K562 (cell line): ENCODE measurements around the gene RAB3D. TPM values are rescaled to one million over a fixed set of nuclear protein-coding genes. Genes with fewer than 3 reads are reported as not detected.
A peak's percentile ranks its signal among the peaks of the same experiment; 100 is the strongest.

Experiments
- BCOR ChIP-seq: fragments of 450-650 bp; IDR thresholded peaks from 2 replicates; pipeline ENCODE4 v1.6.1; 2016
- CC2D1A ChIP-seq: fragments of 450-650 bp; IDR thresholded peaks from 2 replicates; pipeline ENCODE4 v1.6.1; 2017; ENCODE audit warnings: mild to moderate bottlenecking
- CTBP1 ChIP-seq: fragments of 450-650 bp; IDR thresholded peaks from 2 replicates; pipeline ENCODE4 v1.6.1; 2016; ENCODE audit warnings: borderline replicate concordance
- E2F1 ChIP-seq: sonication (generic); formaldehyde crosslinking; IDR thresholded peaks from 2 replicates; pipeline ENCODE4 v1.8.1; 2023; ENCODE audit warnings: mild to moderate bottlenecking, missing genetic modification reagents, moderate library complexity
- E4F1 ChIP-seq: fragments of 250-450 bp; sonication (Bioruptor Pico); IDR thresholded peaks from 2 replicates; pipeline ENCODE4 v1.5.0; 2021; ENCODE audit warnings: mild to moderate bottlenecking, borderline replicate concordance
- EHMT2 ChIP-seq: fragments of 450-650 bp; IDR thresholded peaks from 2 replicates; pipeline ENCODE4 v1.6.1; 2018; ENCODE audit warnings: antibody characterized with exemption
- ELF1 ChIP-seq: fragments of 200-800 bp; sonication (Bioruptor generic); IDR thresholded peaks from 2 replicates; pipeline ENCODE4 v1.6.1; 2016; ENCODE audit warnings: missing genetic modification characterization, missing compliant biosample characterization
- HEY1 ChIP-seq: fragments of 250-450 bp; sonication (Bioruptor Pico); IDR thresholded peaks from 2 replicates; pipeline ENCODE4 v1.5.0; 2020; ENCODE audit warnings: mild to moderate bottlenecking, moderate library complexity, borderline replicate concordance
- HNRNPUL1 ChIP-seq: fragments of 200-400 bp; formaldehyde crosslinking; IDR thresholded peaks from 2 replicates; pipeline ENCODE4 v1.6.1; 2017; ENCODE audit warnings: low read length
- ILK ChIP-seq: fragments of 450-650 bp; IDR thresholded peaks from 2 replicates; pipeline ENCODE4 v1.6.1; 2016; ENCODE audit warnings: missing genetic modification characterization, low read depth, mild to moderate bottlenecking, missing compliant biosample characterization, moderate library complexity, borderline replicate concordance
- KAT8 ChIP-seq: fragments of 450-650 bp; IDR thresholded peaks from 2 replicates; pipeline ENCODE4 v1.6.1; 2016; ENCODE audit warnings: low read depth, mild to moderate bottlenecking
- MLLT1 ChIP-seq, 2 experiments: fragments of 450-650 bp; IDR thresholded peaks; 2 replicates each; pipeline ENCODE4 v1.6.1; 2016
- SAFB2 ChIP-seq: fragments of 200-400 bp; formaldehyde crosslinking; IDR thresholded peaks from 2 replicates; pipeline ENCODE4 v1.6.1; 2018; ENCODE audit warnings: borderline replicate concordance, low read length, low read depth, moderate library complexity; ENCODE audit not compliant: severe bottlenecking
- ZNF512 ChIP-seq: IDR thresholded peaks from 2 replicates; pipeline ENCODE4 v1.6.1; 2016; ENCODE audit warnings: missing genetic modification characterization, missing compliant biosample characterization
- ZNF586 ChIP-seq: fragments of 450-650 bp; formaldehyde crosslinking; conservative IDR thresholded peaks from 2 replicates; pipeline ENCODE4 v1.4.0; 2020; ENCODE audit warnings: mild to moderate bottlenecking, moderate library complexity
- ZNF592 ChIP-seq: fragments of 450-650 bp; IDR thresholded peaks from 2 replicates; pipeline ENCODE4 v1.6.1; 2017; ENCODE audit warnings: antibody characterized with exemption, mild to moderate bottlenecking
- polyA plus RNA-seq, 8 experiments: library from polyadenylated mRNA; depleted of rRNA in 4 of 8; stranded (reverse) in 5 of 8; unstranded in 3 of 8; fragments of >200 nt; fragmentation: Nextera tagmentation in 2 of 8; fragmentation: Illumina TruSeq in 1 of 8; extraction: Ambion mirVana in 2 of 8; extraction: Trizol in 1 of 8; gene quantifications; 2 replicates each; pipeline versions ENCODE4 v1.2.1 to v1.2.3, GENCODE V29; 2011 to 2014; ENCODE audit warnings: inconsistent platforms in 1 of 8, missing spikeins in 1 of 8
- total RNA-seq, 7 experiments: library from RNA; depleted of rRNA in 6 of 7; stranded (reverse); fragments of >200 nt in 6 of 7; fragmentation: Illumina TruSeq in 2 of 7; extraction: Trizol in 2 of 7; gene quantifications; 2 replicates each; pipeline versions ENCODE4 v1.2.1 to v1.2.3, GENCODE V29; 2011 to 2021; ENCODE audit warnings: low replicate concordance in 1 of 7

The RAB3D gene
- total and polyA plus RNA-seq, 9 of the 15 experiments (the other 6 are each of a cell fraction or from before 2014, with no cell fraction given) = 0.34 to 3.3 (median 1.3) TPM

- TF ChIP-seq E4F1 (CRISPR knock-in tag) = no peak
- peak; percentile 66; the same call in 1 of the 2 replicates for TF ChIP-seq CTBP1
- TF ChIP-seq ZNF586 (CRISPR knock-in tag) = no peak
- peak in 1 of 2 experiments; percentile 54; a peak in 1 of 4 replicates for TF ChIP-seq MLLT1 (IDR thresholded peaks at IDR 0.05)
- TF ChIP-seq KAT8 = no peak
- TF ChIP-seq CC2D1A = 0 out of 2 replicates have a peak, but pooled peaks have one; percentile 43
- TF ChIP-seq ZNF512 (tag) = no peak
- no peak for TF ChIP-seq BCOR
- TF ChIP-seq ZNF592 = no peak
- TF ChIP-seq ELF1 (tag) = no peak
- no peak for TF ChIP-seq HNRNPUL1
- TF ChIP-seq EHMT2 = no peak
- TF ChIP-seq E2F1 (CRISPR knock-in tag) = no peak
- TF ChIP-seq HEY1 = no peak
- no peak for TF ChIP-seq ILK (tag)
- no peak for TF ChIP-seq SAFB2
Measured at GRCh38 chr19:11293433-11294389, 45.7 kb downstream of the RAB3D start (continued).
